Liver (tissue), 3 donors: ENCODE measurements around the gene FLVCR2.

ENCODE experiments used
- HNF4G ChIP-seq: IDR thresholded peaks from 2 replicates; pipeline ENCODE4 v1.6.1; 2016; ENCODE audit warnings: antibody characterized with exemption
- RAD21 ChIP-seq, 2 donors: IDR thresholded peaks; 2 replicates each; pipeline ENCODE4 v1.6.1; 2016; ENCODE audit warnings: antibody characterized with exemption in 2 of 2, mild to moderate bottlenecking in 2 of 2
- SP1 ChIP-seq: IDR thresholded peaks from 2 replicates; pipeline ENCODE4 v1.6.1; 2018; ENCODE audit warnings: antibody characterized with exemption, mild to moderate bottlenecking
- YY1 ChIP-seq: IDR thresholded peaks from 2 replicates; pipeline ENCODE4 v1.6.1; 2016; ENCODE audit warnings: antibody characterized with exemption, mild to moderate bottlenecking
- TF ChIP-seq, protein P1 (sequence below): IDR thresholded peaks from 2 replicates; pipeline ENCODE4 v1.6.1; 2016; ENCODE audit warnings: antibody characterized with exemption
- TF ChIP-seq, protein P2 (sequence below): fragments of 150-350 bp; IDR thresholded peaks from 2 replicates; pipeline ENCODE4 v1.5.1; 2017; ENCODE audit warnings: improper control_type of control experiment, low read depth, low read length; ENCODE audit not compliant: missing input control
- donor health status: healthy.
- donor health status: healthy.

DNA sequence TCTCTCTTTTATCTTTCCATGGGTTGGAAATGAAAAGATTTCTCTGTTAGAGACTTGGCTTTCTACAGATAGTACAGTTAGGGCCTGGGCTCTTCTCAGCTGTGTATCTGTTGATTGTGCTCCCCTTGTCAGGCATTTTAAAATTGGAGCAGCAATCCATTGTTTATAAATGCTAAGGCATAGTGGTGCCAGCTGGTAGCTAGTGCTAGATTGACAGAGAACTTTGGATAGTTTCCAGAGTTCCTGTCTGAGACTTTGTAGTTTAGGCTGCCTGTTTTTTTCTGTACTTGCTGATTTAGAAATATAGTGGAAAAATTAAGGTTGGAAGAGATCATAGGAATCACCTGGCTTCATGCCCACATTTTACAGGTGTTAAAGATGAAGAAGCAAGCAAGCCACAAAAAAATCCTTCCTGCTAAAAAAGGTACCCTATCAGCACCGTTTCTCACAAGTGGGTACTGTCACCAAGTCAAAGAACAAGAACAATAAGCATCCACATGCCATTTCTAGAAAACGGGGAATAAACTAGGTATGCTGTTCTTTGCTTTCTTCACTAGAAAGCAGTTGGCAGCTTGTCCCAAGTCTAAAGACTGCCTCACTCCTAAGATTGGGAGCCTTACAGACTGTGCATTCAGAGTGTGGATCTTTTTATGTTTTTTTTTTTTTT, 88.8 kb downstream of the FLVCR2 start:
- no peak for TF ChIP-seq RAD21 (IDR thresholded peaks at IDR 0.05)
- no peak for TF ChIP-seq YY1
- TF ChIP-seq SP1, result no peak
- TF ChIP-seq, protein P1, sequence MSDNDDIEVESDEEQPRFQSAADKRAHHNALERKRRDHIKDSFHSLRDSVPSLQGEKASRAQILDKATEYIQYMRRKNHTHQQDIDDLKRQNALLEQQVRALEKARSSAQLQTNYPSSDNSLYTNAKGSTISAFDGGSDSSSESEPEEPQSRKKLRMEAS, result no peak
- TF ChIP-seq, protein P2, sequence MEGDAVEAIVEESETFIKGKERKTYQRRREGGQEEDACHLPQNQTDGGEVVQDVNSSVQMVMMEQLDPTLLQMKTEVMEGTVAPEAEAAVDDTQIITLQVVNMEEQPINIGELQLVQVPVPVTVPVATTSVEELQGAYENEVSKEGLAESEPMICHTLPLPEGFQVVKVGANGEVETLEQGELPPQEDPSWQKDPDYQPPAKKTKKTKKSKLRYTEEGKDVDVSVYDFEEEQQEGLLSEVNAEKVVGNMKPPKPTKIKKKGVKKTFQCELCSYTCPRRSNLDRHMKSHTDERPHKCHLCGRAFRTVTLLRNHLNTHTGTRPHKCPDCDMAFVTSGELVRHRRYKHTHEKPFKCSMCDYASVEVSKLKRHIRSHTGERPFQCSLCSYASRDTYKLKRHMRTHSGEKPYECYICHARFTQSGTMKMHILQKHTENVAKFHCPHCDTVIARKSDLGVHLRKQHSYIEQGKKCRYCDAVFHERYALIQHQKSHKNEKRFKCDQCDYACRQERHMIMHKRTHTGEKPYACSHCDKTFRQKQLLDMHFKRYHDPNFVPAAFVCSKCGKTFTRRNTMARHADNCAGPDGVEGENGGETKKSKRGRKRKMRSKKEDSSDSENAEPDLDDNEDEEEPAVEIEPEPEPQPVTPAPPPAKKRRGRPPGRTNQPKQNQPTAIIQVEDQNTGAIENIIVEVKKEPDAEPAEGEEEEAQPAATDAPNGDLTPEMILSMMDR, result no peak
- TF ChIP-seq HNF4G, result no peak
